GM18909 (cell line): ENCODE results near the gene ARHGAP32.
"Not testable (repeated sequence)": the region's sequence is repeated elsewhere in the genome, so short reads cannot be mapped to it uniquely, and the experiment has no call there.

Experiments used
- ATAC-seq: cut with Tn5 transposase; IDR thresholded peaks from one replicate; pipeline ENCODE4 v1.9.1; 2021; ENCODE audit warnings: mild to moderate bottlenecking; ENCODE audit not compliant: unreplicated experiment, poor library complexity

ARHGAP32 gene

DNA sequence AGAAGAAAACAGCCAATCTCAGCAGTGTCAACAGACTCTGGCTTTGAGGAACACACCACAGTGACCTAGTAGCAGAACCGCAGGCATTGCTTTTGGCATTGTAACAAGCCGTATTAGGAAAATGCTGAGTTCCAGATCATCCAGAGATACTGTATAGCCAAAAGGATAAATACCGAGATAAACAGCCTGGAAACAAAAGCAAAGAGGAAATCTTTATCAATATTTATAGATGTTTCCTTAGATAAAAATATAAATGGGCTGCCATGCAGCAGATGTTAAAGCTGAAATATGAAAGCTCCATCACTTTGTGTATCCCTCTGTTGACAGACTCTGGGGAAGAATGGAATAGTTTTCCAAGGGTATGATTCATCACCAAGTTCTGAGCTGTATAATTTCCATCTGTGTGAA lies 150.5 kb downstream of the ARHGAP32 start:
- ATAC-seq: no peak

DNA sequence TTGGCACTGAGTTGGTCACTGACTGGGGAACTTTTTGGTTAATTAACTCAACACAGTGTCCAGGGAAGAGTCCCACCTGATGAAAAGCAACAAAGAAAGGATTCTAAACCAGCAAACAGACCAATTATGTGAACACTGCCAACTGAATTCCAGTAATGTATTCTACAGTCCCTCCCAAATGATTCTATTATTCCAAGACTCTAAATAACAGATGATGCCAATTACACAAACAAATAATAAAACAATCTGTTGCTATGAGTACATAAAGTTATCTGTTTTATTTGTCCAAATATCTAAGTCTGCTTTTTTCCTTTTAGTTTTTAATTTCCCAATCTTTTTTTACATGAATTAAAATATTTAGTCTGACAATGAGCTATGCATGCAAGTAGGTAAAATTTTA lies 151.2 kb downstream of the ARHGAP32 start:
- no peak for ATAC-seq

DNA sequence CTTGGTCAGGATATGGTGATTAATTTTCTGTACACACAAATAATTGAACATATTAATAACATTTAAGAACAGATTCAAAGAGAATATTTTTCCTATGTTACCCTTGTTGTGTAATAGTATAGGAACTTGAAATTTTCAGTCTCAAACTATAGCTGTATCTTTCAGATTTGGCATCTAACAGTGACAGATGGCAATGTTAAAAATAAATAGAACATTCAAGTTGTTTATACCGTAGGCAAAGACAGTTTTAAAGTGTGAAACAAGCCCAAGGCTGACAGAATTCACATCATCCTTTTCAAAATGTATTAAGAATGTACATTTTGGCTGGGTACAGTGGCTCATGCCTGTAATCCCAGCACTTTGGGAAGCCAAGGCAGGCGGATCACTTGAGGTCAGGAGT lies 156.9 kb downstream of the ARHGAP32 start:
- ATAC-seq: no peak

DNA sequence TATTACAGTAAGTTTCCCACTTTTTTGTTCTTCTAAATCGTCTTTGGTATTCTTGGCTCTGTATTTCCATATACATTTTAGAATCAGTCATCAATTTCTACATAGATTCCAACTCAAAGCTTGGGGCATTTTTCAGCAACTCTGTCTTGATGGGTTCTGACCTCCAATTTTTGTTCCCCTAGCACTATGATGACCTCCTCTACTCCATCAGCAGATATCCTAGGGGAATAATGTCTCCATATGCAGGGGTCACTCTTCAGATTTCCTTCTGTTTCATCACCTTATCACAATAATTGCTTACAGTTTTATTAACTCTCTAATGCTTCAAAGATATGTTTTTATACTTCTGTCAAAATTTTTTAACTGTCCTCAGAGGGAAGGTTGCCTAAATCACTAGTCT lies 158.1 kb downstream of the ARHGAP32 start:
- ATAC-seq: no peak

DNA sequence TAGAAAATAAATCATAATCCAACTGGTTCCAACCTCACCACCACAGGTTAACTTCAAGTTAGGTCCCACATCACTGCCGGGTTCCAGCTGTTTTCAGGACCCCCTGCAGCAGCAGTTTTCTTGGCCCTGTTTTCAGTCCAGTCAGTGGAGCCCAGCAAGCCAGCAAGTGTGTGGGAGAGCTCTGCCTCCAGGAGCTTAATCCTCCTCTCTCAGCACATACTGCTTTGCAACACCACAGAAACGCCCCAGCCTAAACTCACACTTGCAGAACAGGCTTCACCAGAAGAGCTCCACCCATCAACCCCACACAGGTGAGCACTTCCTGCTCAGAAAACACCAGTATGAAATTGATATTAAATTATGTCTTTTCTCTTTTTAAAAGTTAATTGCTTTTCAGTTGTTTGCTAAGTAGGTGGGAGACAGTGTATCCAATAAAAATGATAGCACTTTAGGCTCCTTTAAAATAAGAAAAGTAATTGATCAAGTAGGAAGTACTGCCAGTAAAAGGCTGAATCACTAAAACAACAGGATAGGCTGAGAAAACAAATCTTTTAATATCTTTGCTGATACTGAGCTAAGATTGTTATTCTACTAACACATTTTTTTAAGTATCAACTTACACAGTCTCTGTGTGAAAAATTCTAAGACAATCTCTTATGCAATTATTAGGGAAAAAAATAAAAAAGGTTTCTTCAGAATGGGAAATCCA lies 168.0 kb downstream of the ARHGAP32 start:
- no peak for ATAC-seq

DNA sequence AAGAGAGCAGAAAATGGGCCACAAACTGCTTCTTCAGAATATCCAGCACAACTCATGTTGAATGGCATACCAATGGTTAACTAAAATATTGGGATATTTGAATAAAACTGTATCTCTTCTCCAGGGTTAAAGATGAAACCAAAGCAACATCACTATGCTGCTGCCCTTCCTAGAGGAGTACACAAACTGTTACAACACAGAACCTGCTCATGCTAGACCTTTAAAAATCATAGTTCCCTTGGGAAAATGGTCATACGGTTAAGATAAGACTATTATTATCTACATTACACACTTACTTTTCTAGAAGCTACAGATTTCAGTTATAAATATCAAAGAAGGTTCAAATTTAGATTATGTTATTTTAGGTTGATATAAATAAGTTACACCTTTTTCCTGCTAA lies 170.8 kb downstream of the ARHGAP32 start:
- no peak for ATAC-seq

DNA sequence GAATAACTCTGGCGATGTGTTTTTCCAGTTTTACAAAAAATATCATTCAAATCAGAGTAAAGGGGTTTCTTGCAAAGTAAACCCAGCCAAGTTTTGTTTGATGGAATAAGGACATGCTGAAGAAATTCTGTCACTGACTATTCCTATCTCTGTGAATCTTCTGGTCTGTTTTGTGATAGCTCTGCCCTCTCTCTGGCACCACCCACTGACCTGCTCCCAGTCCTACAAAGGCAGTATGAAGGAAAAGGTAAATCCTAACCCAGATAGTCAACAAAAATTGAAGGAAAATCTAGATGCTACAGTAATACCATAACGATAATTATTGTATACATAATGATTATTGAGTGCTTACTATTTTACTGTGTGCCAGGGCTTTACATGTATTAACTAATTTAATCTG lies 173.1 kb downstream of the ARHGAP32 start:
- ATAC-seq: no peak

DNA sequence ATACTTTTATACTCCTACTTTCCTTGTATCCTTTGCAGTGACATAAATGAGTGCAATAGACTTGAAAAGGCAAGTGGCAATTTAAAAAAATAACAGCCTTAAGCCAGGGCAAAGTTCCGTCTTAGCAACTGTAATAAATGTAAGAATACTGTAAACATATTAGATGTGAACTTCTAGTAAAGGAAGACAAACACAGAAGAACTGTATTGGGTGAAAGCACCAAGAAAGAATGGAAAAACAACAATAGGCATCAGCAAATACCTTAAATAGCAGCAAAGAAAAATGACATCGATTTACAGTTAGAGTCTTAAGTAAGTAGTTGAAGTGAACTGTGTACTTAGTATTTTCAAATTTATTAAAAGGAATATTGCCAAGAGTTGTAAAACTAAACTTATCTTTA lies 174.0 kb downstream of the ARHGAP32 start:
- no peak for ATAC-seq

DNA sequence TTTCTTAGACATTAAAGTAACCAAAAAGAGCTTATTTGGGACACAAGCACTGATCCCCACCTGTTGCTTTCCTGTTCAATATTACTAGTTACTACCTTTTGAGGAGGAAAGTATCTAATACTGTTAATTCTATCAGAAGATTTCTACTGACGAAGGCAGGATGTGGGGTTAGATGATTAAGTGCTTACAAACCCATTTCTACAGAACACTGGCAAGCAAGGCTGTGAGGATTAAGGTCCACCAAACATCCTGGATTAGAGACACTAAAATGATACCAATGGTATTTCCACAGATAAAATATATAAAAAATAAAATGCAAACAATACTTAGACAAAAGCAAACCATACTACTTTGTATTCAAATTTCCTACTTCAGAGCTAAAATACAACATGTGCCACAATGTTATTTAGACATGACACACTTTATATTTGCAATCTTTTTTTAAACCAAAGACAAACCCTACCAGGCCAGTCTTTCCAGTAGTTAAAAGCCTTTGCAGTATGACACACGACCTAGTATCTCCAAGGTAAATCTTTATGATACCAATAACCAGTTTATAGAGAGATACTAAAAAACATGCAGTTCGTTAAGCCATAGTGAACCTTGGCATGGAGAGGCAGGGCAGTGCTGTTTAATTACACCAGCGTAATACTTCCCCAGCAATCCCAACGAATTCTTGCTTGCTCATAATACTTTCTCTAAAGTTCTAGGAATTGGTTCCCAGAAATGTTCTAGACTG lies 178.2 kb downstream of the ARHGAP32 start:
- no peak for ATAC-seq

DNA sequence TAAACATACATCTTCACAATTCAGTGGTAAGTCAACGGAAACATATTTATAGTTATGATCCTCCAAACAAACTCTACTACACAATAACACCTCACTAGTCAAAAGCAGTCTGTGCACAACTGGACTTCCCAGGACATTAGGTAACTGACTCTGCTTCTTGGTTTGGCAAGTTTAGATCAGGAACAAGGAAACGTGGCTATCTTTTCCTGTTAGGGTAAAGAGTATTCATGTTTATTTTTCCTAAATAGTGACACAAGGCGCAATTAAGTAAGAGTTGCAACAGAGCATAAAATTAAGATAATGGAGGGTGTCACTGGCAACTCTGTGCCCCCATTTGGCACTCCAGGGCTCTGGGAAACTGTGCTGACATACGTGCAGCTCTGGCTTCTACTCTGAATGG lies 179.2 kb downstream of the ARHGAP32 start:
- no peak for ATAC-seq

DNA sequence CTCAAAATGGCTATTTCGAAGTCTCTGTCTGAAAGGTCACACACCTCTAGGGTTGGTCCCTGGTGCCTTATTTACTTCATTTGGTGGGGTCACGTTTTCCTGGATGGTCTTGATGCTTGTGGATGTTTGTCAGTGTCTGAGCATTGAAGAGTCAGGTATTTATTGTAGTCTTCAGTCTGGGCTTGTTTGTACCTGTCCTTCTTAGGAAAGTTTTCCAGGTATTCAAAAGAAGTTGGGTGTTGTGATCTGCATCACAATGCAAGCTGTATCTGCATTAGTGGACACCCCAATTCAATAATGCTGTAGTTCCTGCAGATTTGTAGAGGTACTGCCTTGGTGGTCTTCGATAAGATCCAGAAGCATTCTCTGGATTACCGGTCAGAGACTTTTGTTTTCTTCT lies 186.0 kb downstream of the ARHGAP32 start:
- no peak for ATAC-seq

DNA sequence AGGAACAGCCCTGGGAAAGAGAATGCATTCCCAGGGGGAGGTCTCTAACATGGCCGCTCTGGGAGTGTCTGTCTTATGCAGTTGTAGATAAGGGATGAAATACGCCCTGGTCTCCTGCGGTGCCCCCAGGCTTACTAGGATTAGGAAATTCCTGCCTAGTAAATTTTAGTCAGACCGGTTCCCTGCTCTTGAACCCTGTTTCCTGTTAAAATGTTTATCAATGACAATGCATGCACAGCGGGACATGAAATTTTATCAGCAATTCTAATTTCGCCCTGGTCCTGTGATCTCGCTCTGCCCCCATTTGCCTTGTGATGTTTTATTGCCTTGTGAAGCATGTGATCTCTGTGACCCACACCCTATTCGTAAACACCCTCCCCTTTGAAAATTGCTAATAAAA lies 193.0 kb downstream of the ARHGAP32 start:
- not testable (repeated sequence) for ATAC-seq

DNA sequence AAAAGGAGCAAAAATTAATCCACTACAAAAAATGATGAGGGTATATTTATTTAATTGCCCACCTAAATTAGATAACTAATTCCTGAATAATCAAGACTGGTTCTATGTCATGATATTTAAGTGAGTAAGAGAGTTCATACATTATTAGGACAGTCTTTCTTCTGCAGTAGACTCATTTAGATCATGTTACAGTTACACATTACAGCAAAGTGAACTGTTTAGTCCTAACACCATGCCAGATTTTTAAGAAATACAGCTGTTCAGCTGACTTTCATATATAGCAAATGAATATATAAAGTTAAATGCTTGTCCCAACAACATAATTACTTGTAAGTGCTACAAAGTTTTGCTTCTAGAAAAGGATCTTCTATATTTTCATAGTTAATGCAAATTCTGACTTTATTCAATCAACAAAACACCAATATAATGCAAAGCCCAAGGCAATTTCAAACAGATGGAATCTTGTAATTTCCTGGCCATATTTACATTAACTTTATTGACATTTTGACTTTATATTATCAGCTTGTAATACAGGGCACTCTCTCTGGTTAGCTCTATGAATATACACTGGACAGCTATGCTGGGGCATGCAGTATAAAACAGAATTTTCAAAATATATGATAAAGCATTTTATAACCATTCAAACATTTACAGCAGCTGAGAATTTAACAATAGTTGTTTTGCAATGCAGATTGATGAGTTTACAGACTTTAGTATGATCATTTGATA lies 203.7 kb downstream of the ARHGAP32 start:
- no peak for ATAC-seq

DNA sequence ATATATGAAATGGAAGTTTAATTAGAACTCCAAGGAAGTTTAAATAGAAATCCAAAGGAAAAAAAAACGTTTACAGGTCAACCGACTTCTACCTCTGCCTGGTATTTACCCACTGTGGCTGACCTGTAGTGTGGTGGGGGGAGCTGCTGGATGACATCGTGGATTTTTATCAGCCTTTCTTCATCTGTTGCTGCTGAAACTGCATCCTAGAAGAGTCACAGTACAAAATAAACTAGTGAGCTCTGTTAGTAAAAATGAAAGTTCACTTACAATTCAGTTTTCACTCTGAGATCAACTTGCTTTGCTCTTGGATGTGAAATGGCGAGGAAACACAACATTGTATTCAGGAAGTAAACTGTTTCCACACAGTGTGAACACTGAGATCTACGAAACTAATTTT lies 206.2 kb downstream of the ARHGAP32 start:
- ATAC-seq: no peak

DNA sequence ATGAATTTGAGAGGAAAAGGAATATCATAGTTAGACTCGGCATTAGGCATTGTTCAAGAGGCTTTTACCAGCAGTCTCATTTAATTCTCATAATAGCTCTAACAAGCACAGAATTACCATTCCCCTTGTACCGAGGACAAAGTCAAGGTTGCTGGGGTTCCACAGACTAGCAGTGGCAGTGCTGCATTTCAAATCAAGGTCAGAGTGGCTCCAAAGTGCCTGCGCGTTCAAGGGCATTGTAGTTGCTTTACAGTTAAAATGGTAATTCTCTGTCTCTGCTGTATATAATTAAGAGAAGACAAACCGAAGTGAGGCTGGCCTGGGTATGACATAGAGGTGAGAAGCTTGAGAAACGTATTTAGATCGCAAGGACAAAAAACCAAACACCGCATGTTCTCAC lies 209.1 kb downstream of the ARHGAP32 start:
- ATAC-seq: no peak

DNA sequence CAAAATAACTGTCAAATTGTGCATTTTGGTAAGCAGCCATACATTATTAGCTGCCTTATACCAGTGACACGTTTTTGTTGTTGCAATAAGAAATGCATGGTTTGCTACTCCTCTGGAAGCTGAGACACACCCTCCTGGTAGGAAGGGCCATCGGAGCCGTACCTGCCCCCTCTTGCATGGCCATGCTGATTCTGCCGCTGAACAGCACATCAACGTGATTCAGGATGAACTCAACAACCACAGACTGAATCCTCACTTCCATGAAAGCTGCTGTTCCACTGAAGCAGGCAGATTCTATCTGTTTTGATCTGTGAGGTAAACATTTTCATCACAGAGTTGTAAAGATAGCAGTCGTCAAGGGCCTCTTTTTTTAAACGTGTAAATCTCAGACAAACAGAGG lies 210.9 kb downstream of the ARHGAP32 start:
- ATAC-seq: no peak

DNA sequence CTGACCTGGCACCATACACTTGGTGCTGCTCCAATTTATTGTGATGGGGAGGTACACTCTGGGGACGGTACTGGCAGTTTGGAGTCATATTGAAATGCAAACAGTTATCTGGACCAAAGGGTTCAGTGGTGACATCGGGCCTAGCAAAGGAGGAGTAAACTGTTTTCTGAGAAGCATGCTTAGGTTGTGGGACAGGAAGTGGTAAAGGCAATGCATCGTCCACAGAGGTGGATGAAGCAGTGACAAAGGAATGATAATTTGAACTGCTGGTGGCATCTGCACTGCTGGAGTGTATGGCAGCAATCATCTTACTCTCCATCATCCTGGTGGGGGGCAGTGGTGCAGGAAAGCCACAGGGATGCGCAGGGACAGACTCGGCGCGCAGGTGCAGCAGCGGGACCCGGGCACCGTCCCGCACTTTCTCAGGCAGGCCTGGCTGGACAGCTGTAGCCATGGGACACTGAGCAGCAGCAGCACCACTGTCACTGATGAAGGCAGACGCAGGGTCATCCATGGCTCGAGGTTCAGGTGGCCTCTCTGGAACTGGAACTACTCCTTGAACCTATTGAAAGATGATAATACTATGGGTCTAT lies 221.4 kb downstream of the ARHGAP32 start:
- ATAC-seq: no peak

DNA sequence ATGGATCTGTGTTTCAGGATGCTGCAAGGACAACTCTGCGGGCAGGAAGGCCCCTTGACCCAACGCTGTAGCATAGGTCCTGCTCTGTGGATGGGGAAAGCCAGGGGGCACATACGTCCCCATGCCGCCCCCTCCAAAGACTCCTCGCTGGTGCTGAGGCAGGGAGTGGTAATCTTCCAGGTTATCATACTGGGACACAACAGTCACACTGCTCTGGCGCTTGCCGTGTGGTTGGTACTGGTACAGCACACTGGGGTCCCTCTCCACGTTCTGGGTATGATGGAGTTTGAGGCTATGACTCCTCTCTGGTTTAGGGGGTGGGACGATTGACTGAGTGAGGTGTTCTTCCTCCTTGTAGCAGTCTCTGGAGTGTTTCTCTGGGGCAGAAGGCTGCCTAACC lies 223.2 kb downstream of the ARHGAP32 start:
- no peak for ATAC-seq

DNA sequence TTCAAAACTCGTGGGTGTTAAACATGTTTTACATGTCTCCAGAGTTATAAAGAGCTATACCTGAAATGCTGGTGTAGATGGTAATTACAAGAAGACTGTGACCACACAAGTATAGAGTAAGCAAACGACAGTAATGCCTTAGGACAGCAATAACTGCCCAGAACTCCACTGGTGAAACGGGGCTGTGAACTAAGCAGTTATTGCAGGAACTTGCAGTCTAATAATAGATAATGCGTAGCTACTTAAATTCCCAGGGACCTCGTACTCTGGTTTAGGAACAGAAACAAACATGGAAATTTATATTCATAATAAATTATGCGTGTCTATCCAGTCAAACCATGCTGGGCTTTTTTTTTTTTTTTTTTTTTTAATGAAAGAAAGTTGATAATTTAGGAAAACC lies 224.5 kb downstream of the ARHGAP32 start:
- no peak for ATAC-seq

DNA sequence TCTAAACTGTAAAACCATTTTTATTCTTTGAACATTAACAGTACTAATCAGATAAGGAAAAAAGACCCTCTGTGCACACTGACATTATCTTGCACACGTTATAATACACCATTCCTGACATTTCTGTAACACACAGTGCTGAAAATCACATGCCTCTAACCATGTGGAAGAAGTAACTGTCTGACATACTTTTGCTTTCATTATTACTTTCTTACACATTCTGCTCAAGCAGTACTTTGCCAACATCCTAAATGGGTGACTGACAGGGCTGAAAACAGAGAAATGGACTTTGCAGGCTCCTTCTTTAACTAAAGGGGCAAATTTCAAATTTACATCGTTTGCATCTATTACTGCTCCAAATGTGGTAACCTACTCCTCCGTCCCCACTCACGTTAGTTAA lies 226.6 kb downstream of the ARHGAP32 start:
- peak; percentile 97 for ATAC-seq

DNA sequence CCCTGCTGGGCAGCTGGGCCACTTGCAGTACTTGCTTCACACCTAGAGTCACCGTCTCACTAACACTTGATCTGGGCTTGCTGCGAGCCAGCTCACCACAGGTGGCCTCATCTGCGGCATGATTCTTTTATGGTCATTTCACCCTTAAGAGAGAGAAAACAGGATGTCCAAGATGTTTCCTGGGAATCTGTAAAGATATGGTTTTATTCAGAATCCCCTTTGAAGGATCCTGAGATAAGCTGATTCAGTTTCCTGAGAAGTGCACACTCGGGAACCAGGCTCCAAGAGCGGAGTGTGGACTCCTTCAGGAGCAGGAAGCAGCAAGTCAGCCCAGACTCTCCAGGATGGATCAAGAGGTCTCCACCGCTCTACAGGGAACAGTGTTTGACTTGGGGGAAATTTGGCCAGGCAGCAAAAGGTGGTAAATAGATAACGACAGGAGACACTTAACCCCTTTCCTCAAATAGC lies 227.6 kb downstream of the ARHGAP32 start:
- ATAC-seq: no peak
